B cell (primary cell): ENCODE measurements around the gene CTIF. TPM values are rescaled to one million over a fixed set of nuclear protein-coding genes. Genes with fewer than 3 reads are reported as not detected.

Source experiments
- ATAC-seq: fragments of 200-7000 bp; cut with Tn5 transposase; one replicate; pipeline ENCODE4 v1.10.0; 2021; ENCODE audit warnings: low read depth, mild to moderate bottlenecking, moderate number of reproducible peaks, moderate library complexity
- CTCF ChIA-PET: fragments of 350-600 bp; sonication (Branson Sonifier 250); formaldehyde crosslinking; loops from one replicate; lab custom pipeline; 2021; ENCODE audit warnings: antibody characterized with exemption, inconsistent platforms; lab: Charles Lee
- POLR2A ChIA-PET: fragments of 350-600 bp; sonication (Branson Sonifier 250); formaldehyde crosslinking; loops from one replicate; lab custom pipeline; 2021; ENCODE audit warnings: antibody characterized with exemption; lab: Charles Lee
- DNase-seq: peaks from one replicate; pipeline ENCODE4 v3.0.0; 2013
- H2AFZ ChIP-seq: 2 replicates; pipeline ENCODE4 v1.6.1; 2012; ENCODE audit warnings: mild to moderate bottlenecking, low read depth, low read length; ENCODE audit not compliant: insufficient read depth, poor library complexity, severe bottlenecking
- H3K27ac ChIP-seq, 2 donors: 1 replicate in 1 of 2; 2 replicates in 1 of 2; pipeline ENCODE4 v1.5.1; 2012 to 2013; ENCODE audit warnings: low read length in 2 of 2, mild to moderate bottlenecking in 2 of 2, moderate library complexity in 1 of 2
- H3K27me3 ChIP-seq, 4 experiments: fragments of 200-600 bp in 1 of 4; sonication (generic) in 1 of 4; replicated peaks in 1 of 4; 1 replicate in 2 of 4; 2 replicates in 2 of 4; pipeline versions ENCODE4 v1.6.1 to v1.7.0; 2013 to 2016; ENCODE audit warnings: low read length in 3 of 4, mild to moderate bottlenecking in 2 of 4, mixed read lengths in 1 of 4, moderate library complexity in 1 of 4; ENCODE audit not compliant: insufficient read depth in 4 of 4, control insufficient read depth in 3 of 4; ENCODE audit errors: control extremely low read depth in 1 of 4
- H3K36me3 ChIP-seq, 2 experiments: replicated peaks in 1 of 2; 1 replicate in 1 of 2; 2 replicates in 1 of 2; pipeline versions ENCODE4 v1.6.1 to v1.7.1; 2013; ENCODE audit warnings: low read length in 1 of 2; ENCODE audit not compliant: insufficient read depth in 2 of 2, control insufficient read depth in 1 of 2; ENCODE audit errors: control extremely low read depth in 1 of 2, extremely low read depth in 1 of 2
- H3K4me1 ChIP-seq, 2 donors: fragments of 200-600 bp in 1 of 2; sonication (generic) in 1 of 2; 1 replicate in 1 of 2; 2 replicates in 1 of 2; pipeline versions ENCODE4 v1.5.1 to v1.6.1; 2013 to 2017; ENCODE audit warnings: low read length in 2 of 2; ENCODE audit not compliant: control insufficient read depth in 2 of 2, insufficient read depth in 2 of 2
- H3K4me2 ChIP-seq: replicated peaks from 2 replicates; pipeline ENCODE3; 2012; ENCODE audit warnings: mild to moderate bottlenecking, low read depth, low read length; ENCODE audit not compliant: poor library complexity, severe bottlenecking
- H3K4me3 ChIP-seq, 5 experiments: fragments of 200-600 bp in 1 of 5; sonication (generic) in 1 of 5; 1 replicate in 3 of 5; 2 replicates in 2 of 5; pipeline versions ENCODE4 v1.5.1 to v1.7.0; 2011 to 2016; ENCODE audit warnings: low read length in 4 of 5, mild to moderate bottlenecking in 4 of 5, low read depth in 2 of 5, control low read depth in 1 of 5, moderate library complexity in 1 of 5; ENCODE audit not compliant: insufficient read depth in 1 of 5; ENCODE audit errors: control extremely low read depth in 1 of 5, extremely low read depth in 1 of 5
- H3K79me2 ChIP-seq: fragments of 200-600 bp; sonication (generic); one replicate; pipeline ENCODE4 v1.6.0; 2016; ENCODE audit warnings: low read length; ENCODE audit not compliant: control insufficient read depth, insufficient read depth
- H3K9ac ChIP-seq: fragments of 200-600 bp; sonication (generic); 2 replicates; pipeline ENCODE4 v1.6.1; 2017; ENCODE audit warnings: mild to moderate bottlenecking, low read length, moderate library complexity
- H3K9me3 ChIP-seq, 3 donors: one replicate each; pipeline versions ENCODE4 v1.6.1 to v1.7.1; 2013; ENCODE audit warnings: low read length in 2 of 3; ENCODE audit not compliant: control insufficient read depth in 2 of 3, insufficient read depth in 1 of 3; ENCODE audit errors: control extremely low read depth in 1 of 3
- H4K20me1 ChIP-seq: 2 replicates; pipeline ENCODE4 v1.6.0; 2012; ENCODE audit warnings: mild to moderate bottlenecking, low read length; ENCODE audit not compliant: insufficient read depth, control insufficient read depth, poor library complexity, severe bottlenecking
- H3K27ac Mint-ChIP-seq: one replicate; pipeline ENCODE4 v1.8.0; 2021; ENCODE audit warnings: mixed read lengths
- H3K27me3 Mint-ChIP-seq: one replicate; pipeline ENCODE4 v1.8.0; 2021; ENCODE audit warnings: mixed read lengths
- H3K4me1 Mint-ChIP-seq: one replicate; pipeline ENCODE4 v1.8.0; 2021; ENCODE audit warnings: mixed read lengths
- H3K4me3 Mint-ChIP-seq: one replicate; pipeline ENCODE4 v1.8.0; 2021; ENCODE audit warnings: mixed read lengths
- H3K9me3 Mint-ChIP-seq: one replicate; pipeline ENCODE4 v1.8.0; 2022; ENCODE audit warnings: mixed read lengths; ENCODE audit not compliant: insufficient read depth
- EZH2 ChIP-seq: IDR thresholded peaks from 2 replicates; pipeline ENCODE4 v1.6.1; 2012; ENCODE audit warnings: borderline replicate concordance, low read depth, mild to moderate bottlenecking, moderate library complexity, low read length; ENCODE audit not compliant: insufficient read depth, poor library complexity, severe bottlenecking
- WGBS: methylation state at CpG from one replicate; pipeline ENCODE4 v1.1.5; 2013; ENCODE audit warnings: missing lambda C conversion rate; ENCODE audit not compliant: insufficient coverage; 5-methylcytosine and 5-hydroxymethylcytosine counted together
- intact Hi-C: fragments of 100-400 bp; cut with micrococcal nuclease; formaldehyde crosslinking; loops from one replicate; pipeline ENCODE4 v1.10.0; 2022
- polyA plus RNA-seq: library from polyadenylated mRNA; depleted of rRNA; stranded (reverse); fragments of >200 nt; gene quantifications from 2 replicates; pipeline ENCODE4 v1.2.3, GENCODE V29; 2012
- total RNA-seq, 2 donors: library from RNA; stranded (reverse); fragments of 120-200 nt in 1 of 2; gene quantifications; 1 replicate in 1 of 2; 2 replicates in 1 of 2; pipeline versions ENCODE4 v1.2.3 to v1.2.4, GENCODE V29; 2013 to 2022
- TF ChIP-seq, protein P1 (sequence below): fragments of 200-600 bp; IDR thresholded peaks from one replicate; pipeline ENCODE4 v1.8.0; 2022; ENCODE audit warnings: antibody characterized with exemption, mild to moderate bottlenecking

Gene CTIF
- total and polyA plus RNA-seq, 2 donors (not counting 1 experiment from before 2014, with no cell fraction given): 3.6 to 16.2 TPM

- intact Hi-C loops: no loop called here
- Histone ChIP-seq H3K36me3 (no peaks in the 10 kb centered on the region), H3K4me2 (no peak overlapping the region), H3K9ac (no peak overlapping the region), H3K27ac (no peak overlapping the region), H3K4me3 (no peak overlapping the region), H3K4me1 (peaks cover 6 to 10% of the 10 kb centered on the region in 2 donors), H3K27me3 (no peaks in the 10 kb centered on the region), H2AFZ (no peak overlapping the region), H3K79me2 (no peaks in the 10 kb centered on the region), H4K20me1 (no peaks in the 10 kb centered on the region), H3K9me3 (no peaks in the 10 kb centered on the region)
- no peak for TF ChIP-seq EZH2
- TF ChIP-seq, protein P1, sequence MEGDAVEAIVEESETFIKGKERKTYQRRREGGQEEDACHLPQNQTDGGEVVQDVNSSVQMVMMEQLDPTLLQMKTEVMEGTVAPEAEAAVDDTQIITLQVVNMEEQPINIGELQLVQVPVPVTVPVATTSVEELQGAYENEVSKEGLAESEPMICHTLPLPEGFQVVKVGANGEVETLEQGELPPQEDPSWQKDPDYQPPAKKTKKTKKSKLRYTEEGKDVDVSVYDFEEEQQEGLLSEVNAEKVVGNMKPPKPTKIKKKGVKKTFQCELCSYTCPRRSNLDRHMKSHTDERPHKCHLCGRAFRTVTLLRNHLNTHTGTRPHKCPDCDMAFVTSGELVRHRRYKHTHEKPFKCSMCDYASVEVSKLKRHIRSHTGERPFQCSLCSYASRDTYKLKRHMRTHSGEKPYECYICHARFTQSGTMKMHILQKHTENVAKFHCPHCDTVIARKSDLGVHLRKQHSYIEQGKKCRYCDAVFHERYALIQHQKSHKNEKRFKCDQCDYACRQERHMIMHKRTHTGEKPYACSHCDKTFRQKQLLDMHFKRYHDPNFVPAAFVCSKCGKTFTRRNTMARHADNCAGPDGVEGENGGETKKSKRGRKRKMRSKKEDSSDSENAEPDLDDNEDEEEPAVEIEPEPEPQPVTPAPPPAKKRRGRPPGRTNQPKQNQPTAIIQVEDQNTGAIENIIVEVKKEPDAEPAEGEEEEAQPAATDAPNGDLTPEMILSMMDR: no peak
- Mint-ChIP-seq H3K27ac (no peak overlapping the region), H3K4me1 (peaks cover 9% of the 10 kb centered on the region), H3K9me3 (no peaks in the 10 kb centered on the region), H3K4me3 (no peak overlapping the region), H3K27me3 (no peaks in the 10 kb centered on the region)
- POLR2A ChIA-PET: no interaction called here
- CTCF ChIA-PET: no interaction called here
- no peak for ATAC-seq
- DNase-seq: no peak
- WGBS: 98% methylated on average over 9 of the region's 10 CpGs
These were observed 179.6 kb downstream of the CTIF start for GRCh38 chr18:48718251-48718959.

DNA sequence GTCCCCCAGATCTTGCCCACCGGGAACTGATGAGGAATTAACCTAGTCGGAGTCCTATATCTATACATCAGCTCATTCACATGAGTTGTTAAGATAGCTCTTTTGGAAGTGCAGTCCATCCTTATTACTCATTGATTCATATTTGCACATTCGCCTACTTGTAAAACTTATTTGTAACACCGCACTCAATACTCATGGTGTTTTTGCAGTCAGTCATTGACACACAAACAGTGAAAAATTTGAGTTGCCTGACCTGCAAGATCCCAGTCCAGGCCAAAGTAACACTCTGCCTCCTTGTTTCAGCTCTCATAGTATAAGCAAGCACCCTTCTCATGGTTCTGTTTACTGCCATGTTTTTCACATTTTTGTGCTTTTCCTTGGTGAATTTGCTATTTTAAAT is 180.6 kb downstream of the CTIF start:
- intact Hi-C loops: no loop called here
- TF ChIP-seq, protein P1: no peak
- no peak for TF ChIP-seq EZH2
- Histone ChIP-seq H3K79me2 (no peaks in the 10 kb centered on the region), H3K4me3 (no peak overlapping the region), H3K9ac (no peak overlapping the region), H3K4me2 (no peak overlapping the region), H3K27ac (no peak overlapping the region), H3K27me3 (no peaks in the 10 kb centered on the region), H3K4me1 (peaks cover 6 to 10% of the 10 kb centered on the region in 2 donors), H2AFZ (no peak overlapping the region), H4K20me1 (no peaks in the 10 kb centered on the region), H3K36me3 (no peaks in the 10 kb centered on the region), H3K9me3 (no peaks in the 10 kb centered on the region)
- Mint-ChIP-seq H3K4me3 (no peak overlapping the region), H3K27ac (no peak overlapping the region), H3K9me3 (no peaks in the 10 kb centered on the region), H3K27me3 (no peaks in the 10 kb centered on the region), H3K4me1 (peaks cover 9% of the 10 kb centered on the region)
- CTCF ChIA-PET: no interaction called here
- DNase-seq (no peak), ATAC-seq (no peak)
- POLR2A ChIA-PET: no interaction called here
- 93% methylated on average over 2 of the region's 4 CpGs for WGBS
